ENCODE data around the gene ASB13.

Gene ASB13

GRCh38 chr10:5641501-5641900 lies 24.9 kb downstream of the ASB13 start:
- no peak for TF ChIP-seq CTCF (IDR thresholded peaks at IDR 0.05; ENCODE audit: low read depth, low read length)
- DNase-seq = no peak
- Histone ChIP-seq H3K4me3 (ENCODE audit: low read depth, low read length) (no peak overlapping the region), H3K9me3 (no peaks in the 10 kb centered on the region), H3K27me3 (no peaks in the 10 kb centered on the region), H3K4me1 (no peaks in the 10 kb centered on the region), H3K36me3 (no peaks in the 10 kb centered on the region; the same call in 1 of the 2 replicates)

GRCh38 chr10:5640501-5640900 lies 25.9 kb downstream of the ASB13 start:
- no peaks in the 10 kb centered on the region for H3K9me3 ChIP-seq
- TF ChIP-seq CTCF (IDR thresholded peaks at IDR 0.05; ENCODE audit: low read depth, low read length) = no peak
- no peaks in the 10 kb centered on the region for H3K4me1 ChIP-seq
- DNase-seq = no peak
- no peaks in the 10 kb centered on the region; the same call in 1 of the 2 replicates for H3K36me3 ChIP-seq
- no peaks in the 10 kb centered on the region for H3K27me3 ChIP-seq
- H3K4me3 ChIP-seq (ENCODE audit: low read depth, low read length) = no peak overlapping the region

- Histone ChIP-seq H3K27me3 (no peaks in the 10 kb centered on the region), H3K4me3 (ENCODE audit: low read depth, low read length) (no peak overlapping the region), H3K36me3 (no peaks in the 10 kb centered on the region; the same call in 1 of the 2 replicates), H3K4me1 (no peaks in the 10 kb centered on the region), H3K9me3 (no peaks in the 10 kb centered on the region)
- DNase-seq = no peak
- no peak for TF ChIP-seq CTCF (IDR thresholded peaks at IDR 0.05; ENCODE audit: low read depth, low read length)
These were observed 26.4 kb downstream of the ASB13 start for GRCh38 chr10:5640036-5640435.

GRCh38 chr10:5639066-5639465 lies 27.3 kb downstream of the ASB13 start:
- no peak overlapping the region for H3K4me3 ChIP-seq (ENCODE audit: low read depth, low read length)
- H3K9me3 ChIP-seq = no peaks in the 10 kb centered on the region
- no peak for TF ChIP-seq CTCF (IDR thresholded peaks at IDR 0.05; ENCODE audit: low read depth, low read length)
- H3K27me3 ChIP-seq = no peaks in the 10 kb centered on the region
- H3K36me3 ChIP-seq = no peaks in the 10 kb centered on the region
- no peaks in the 10 kb centered on the region for H3K4me1 ChIP-seq
- DNase-seq = no peak

- Histone ChIP-seq H3K4me1 (no peaks in the 10 kb centered on the region), H3K27me3 (no peaks in the 10 kb centered on the region)
These were observed 27.9 kb downstream of the ASB13 start for GRCh38 chr10:5638494-5638893.

GRCh38 chr10:5634918-5635317 lies 31.5 kb downstream of the ASB13 start:
- no peak for TF ChIP-seq CTCF (IDR thresholded peaks at IDR 0.05; ENCODE audit: low read depth, low read length)
- Histone ChIP-seq H3K9me3 (no peaks in the 10 kb centered on the region), H3K27me3 (no peaks in the 10 kb centered on the region), H3K4me3 (ENCODE audit: low read depth, low read length) (no peak overlapping the region), H3K36me3 (no peaks in the 10 kb centered on the region), H3K4me1 (no peaks in the 10 kb centered on the region)
- DNase-seq = no peak

More at GRCh38 chr10:5638494-5638893, 27.9 kb downstream of the ASB13 start:
- DNase-seq = no peak
- Histone ChIP-seq H3K4me3 (ENCODE audit: low read depth, low read length) (no peak overlapping the region), H3K36me3 (no peaks in the 10 kb centered on the region), H3K9me3 (no peaks in the 10 kb centered on the region)
- no peak for TF ChIP-seq CTCF (IDR thresholded peaks at IDR 0.05; ENCODE audit: low read depth, low read length)

Data from BE2C (cell line).